Activated naive CD8-positive, alpha-beta T cell treated with anti-CD3 and anti-CD28 coated beads, Interleukin-2, amount 50 U/mL, for 16 hours (primary cell): Measurements from ENCODE around the gene FYTTD1.

Source experiments
- DNase-seq: peaks from one replicate; pipeline ENCODE4 v3.0.0-alpha.2; 2020; ENCODE audit warnings: low read depth, low spot score

FYTTD1 gene

GRCh38 chr3:197791892-197792647 is 42.4 kb downstream of the FYTTD1 start:
- DNase-seq: no peak

- DNase-seq: no peak
Measured at GRCh38 chr3:197793247-197793646, 43.6 kb downstream of the FYTTD1 start.

- no peak for DNase-seq
Measured at GRCh38 chr3:197794115-197794514, 44.4 kb downstream of the FYTTD1 start.

- no peak for DNase-seq
Measured at GRCh38 chr3:197795200-197795599, 45.5 kb downstream of the FYTTD1 start.

GRCh38 chr3:197796087-197796486 is 46.4 kb downstream of the FYTTD1 start:
- DNase-seq: no peak

- DNase-seq: no peak
Measured at GRCh38 chr3:197798863-197799262, 49.2 kb downstream of the FYTTD1 start.

- DNase-seq: no peak
Measured at GRCh38 chr3:197800379-197800778, 50.7 kb downstream of the FYTTD1 start.

- no peak for DNase-seq
Measured at GRCh38 chr3:197801891-197802778, 52.5 kb downstream of the FYTTD1 start.

- DNase-seq: no peak
Measured at GRCh38 chr3:197802779-197803459, 53.2 kb downstream of the FYTTD1 start.

- DNase-seq: no peak
Measured at GRCh38 chr3:197804511-197804910, 54.8 kb downstream of the FYTTD1 start.

- DNase-seq: no peak
Measured at GRCh38 chr3:197807969-197808587, 58.4 kb downstream of the FYTTD1 start.

GRCh38 chr3:197809356-197810020 is 59.8 kb downstream of the FYTTD1 start:
- no peak for DNase-seq

- no peak for DNase-seq
Measured at GRCh38 chr3:197810901-197811300, 61.2 kb downstream of the FYTTD1 start.

GRCh38 chr3:197811343-197811742 is 61.7 kb downstream of the FYTTD1 start:
- DNase-seq: no peak

- DNase-seq: no peak
Measured at GRCh38 chr3:197814372-197814771, 64.7 kb downstream of the FYTTD1 start.

GRCh38 chr3:197820550-197821335 is 71.1 kb downstream of the FYTTD1 start:
- DNase-seq: no peak

- DNase-seq: no peak
Measured at GRCh38 chr3:197829397-197830045, 79.8 kb downstream of the FYTTD1 start.

GRCh38 chr3:197830308-197830966 is 80.8 kb downstream of the FYTTD1 start:
- no peak for DNase-seq

GRCh38 chr3:197830967-197831313 is 81.3 kb downstream of the FYTTD1 start:
- no peak for DNase-seq
